ENCODE results near the gene TRPM4. TPM values are rescaled to one million over a fixed set of nuclear protein-coding genes. Genes with fewer than 3 reads are reported as not detected.
"Not testable (repeated sequence)": the region's sequence is repeated elsewhere in the genome, so short reads cannot be mapped to it uniquely, and the experiment has no call there.

TRPM4 gene
- total RNA-seq, 1 donor from 2014 or later = 3.1 TPM

DNA sequence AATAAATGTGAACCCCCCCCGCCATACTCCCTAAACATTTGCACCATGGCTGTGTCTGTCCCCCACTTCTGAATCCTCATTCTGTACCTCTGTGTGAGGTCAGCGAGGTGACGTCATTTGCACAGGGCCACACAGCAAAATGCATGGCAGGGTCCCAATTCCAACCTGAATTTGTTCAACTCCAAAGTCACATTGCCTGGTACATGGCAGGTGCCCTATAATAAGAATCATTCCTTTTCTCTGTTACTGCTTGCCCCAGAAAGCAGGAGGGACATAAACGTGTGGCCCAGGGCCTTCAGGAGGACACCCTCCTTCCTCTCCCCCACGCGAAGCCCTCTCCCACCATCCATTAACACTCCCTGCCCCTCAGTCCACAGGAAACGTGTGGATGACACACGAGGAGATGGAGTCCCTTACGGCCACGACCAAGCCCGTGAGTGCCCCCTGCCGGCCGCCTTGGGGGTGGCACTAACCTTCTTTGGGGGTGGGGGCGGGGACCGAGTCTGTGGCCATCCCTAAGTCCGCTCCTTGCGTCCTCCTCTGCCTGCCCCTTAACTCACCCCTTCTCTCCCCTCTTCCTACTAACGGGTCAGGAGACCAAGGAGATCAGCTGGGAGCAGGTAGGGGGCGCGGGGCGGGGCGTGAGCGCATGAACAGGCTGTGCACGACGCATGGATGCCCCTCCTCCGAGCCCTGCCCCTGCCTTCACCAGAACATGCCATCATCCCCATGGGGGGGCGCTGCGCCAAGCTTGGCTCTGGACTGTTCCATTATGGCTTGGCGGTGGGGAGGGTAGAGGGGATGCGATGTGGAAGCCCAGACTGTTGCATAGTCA, 11.8 kb upstream of the TRPM4 start:
- Mint-ChIP-seq H3K27ac (peak overlapping the region; percentile 95), H3K36me3 (no peaks in the 10 kb centered on the region), H3K4me3 (peak overlapping the region; percentile 82), H3K9me3 (no peaks in the 10 kb centered on the region), H3K4me1 (peaks cover 38% of the 10 kb centered on the region), H3K27me3 (ENCODE audit: insufficient read depth, low read depth) (peaks cover 3% of the 10 kb centered on the region)
- Histone ChIP-seq H3K9ac (no peak overlapping the region), H3K4me2 (peak overlapping the region; percentile 59), H2AFZ (replicated peaks) (peak overlapping the region; percentile 81), H3K27ac (no peak overlapping the region), H4K20me1 (ENCODE audit: low read depth) (peaks cover 6% of the 10 kb centered on the region), H3K79me2 (ENCODE audit: low read depth) (no peaks in the 10 kb centered on the region), H3K27me3 (peaks cover 2% of the 10 kb centered on the region), H3K4me3 (peak overlapping the region; percentile 38), H3K36me3 (no peaks in the 10 kb centered on the region), H3K4me1 (peaks cover 16% of the 10 kb centered on the region), H3F3A (ENCODE audit: low read depth) (peaks cover 47% of the 10 kb centered on the region), H3K9me3 (ENCODE audit: low read depth) (no peaks in the 10 kb centered on the region)
- peak; percentile 98 for DNase-seq (ENCODE audit: low spot score)
- TF ChIP-seq EZH2phosphoT487 (IDR thresholded peaks at IDR 0.05) = peak; percentile 28
- no peak for TF ChIP-seq EZH2 (IDR thresholded peaks at IDR 0.05)
- TF ChIP-seq, protein P1, sequence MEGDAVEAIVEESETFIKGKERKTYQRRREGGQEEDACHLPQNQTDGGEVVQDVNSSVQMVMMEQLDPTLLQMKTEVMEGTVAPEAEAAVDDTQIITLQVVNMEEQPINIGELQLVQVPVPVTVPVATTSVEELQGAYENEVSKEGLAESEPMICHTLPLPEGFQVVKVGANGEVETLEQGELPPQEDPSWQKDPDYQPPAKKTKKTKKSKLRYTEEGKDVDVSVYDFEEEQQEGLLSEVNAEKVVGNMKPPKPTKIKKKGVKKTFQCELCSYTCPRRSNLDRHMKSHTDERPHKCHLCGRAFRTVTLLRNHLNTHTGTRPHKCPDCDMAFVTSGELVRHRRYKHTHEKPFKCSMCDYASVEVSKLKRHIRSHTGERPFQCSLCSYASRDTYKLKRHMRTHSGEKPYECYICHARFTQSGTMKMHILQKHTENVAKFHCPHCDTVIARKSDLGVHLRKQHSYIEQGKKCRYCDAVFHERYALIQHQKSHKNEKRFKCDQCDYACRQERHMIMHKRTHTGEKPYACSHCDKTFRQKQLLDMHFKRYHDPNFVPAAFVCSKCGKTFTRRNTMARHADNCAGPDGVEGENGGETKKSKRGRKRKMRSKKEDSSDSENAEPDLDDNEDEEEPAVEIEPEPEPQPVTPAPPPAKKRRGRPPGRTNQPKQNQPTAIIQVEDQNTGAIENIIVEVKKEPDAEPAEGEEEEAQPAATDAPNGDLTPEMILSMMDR (IDR thresholded peaks at IDR 0.05) = peak; percentile 94

DNA sequence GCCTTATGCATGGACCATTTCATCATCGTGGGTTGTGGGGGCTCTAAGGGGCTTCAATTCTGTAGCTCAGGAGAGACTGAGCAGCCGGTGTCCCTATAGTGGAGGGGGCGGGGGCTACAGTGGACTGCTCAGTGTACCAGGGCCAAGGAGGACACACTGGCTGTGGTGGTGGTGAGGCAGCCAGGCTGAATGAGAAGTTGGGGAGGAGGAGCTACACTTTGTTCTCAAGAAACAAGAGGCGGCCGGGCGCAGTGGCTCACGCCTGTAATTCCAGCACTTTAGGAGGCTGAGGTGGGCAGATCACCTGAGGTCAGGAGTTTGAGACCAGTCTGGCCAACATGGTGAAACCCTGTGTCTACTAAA, 11.2 kb upstream of the TRPM4 start:
- H3K4me1 ChIP-seq = peaks cover 16% of the 10 kb centered on the region
- not testable (repeated sequence) for H3K9me3 ChIP-seq (ENCODE audit: low read depth); H4K20me1 ChIP-seq (ENCODE audit: low read depth); H3K36me3 ChIP-seq; H3K36me3 Mint-ChIP-seq; H3K27ac ChIP-seq; H3K27me3 ChIP-seq; H3K79me2 ChIP-seq (ENCODE audit: low read depth); H3K9me3 Mint-ChIP-seq; H3K27me3 Mint-ChIP-seq (ENCODE audit: insufficient read depth, low read depth); H3K9ac ChIP-seq
- H3K4me2 ChIP-seq = peak overlapping the region; percentile 59
- H3K4me3 ChIP-seq = peak overlapping the region; percentile 38
- H2AFZ ChIP-seq (replicated peaks) = peak overlapping the region; percentile 28
- H3K4me1 Mint-ChIP-seq = peaks cover 41% of the 10 kb centered on the region
- peaks cover 53% of the 10 kb centered on the region for H3F3A ChIP-seq (ENCODE audit: low read depth)
- DNase-seq (ENCODE audit: low spot score) = peak; percentile 86
- peak overlapping the region; percentile 82 for H3K4me3 Mint-ChIP-seq
- peak overlapping the region; percentile 46 for H3K27ac Mint-ChIP-seq

DNA sequence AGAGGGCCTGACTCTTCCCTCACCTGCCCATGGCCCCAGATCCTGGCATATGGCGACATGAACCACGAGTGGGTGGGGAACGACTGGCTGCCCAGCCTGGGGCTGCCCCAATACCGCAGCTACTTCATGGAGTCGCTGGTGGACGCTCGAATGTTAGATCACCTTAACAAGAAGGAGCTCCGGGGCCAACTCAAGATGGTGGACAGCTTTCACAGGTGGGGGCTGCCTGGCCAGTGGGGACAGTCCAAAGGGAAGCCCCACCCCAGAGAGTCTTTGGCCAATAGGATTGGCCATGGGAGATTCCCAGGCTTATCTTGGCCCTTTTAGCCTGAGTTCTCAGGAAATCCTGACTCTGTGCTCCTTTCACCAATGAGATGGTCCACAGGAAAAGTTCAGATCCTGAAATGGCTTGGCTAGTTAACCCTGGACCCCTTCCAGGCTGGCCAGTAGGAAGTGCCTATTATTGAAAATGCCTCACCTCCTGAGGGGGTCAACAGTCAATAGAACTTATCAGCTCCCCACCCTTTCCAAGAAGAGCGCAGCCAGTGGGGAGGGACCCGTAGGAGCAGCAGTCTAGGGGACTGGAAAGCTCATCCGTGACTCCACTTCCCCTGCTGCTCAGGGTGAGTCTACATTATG, 9.4 kb upstream of the TRPM4 start:
- peak overlapping the region; percentile 89 for H3K4me2 ChIP-seq
- no peak overlapping the region for H3K27ac Mint-ChIP-seq

More for the DNA sequence above, 9.4 kb upstream of the TRPM4 start:
- Mint-ChIP-seq H3K27me3 (ENCODE audit: insufficient read depth, low read depth) (no peaks in the 10 kb centered on the region), H3K9me3 (no peaks in the 10 kb centered on the region), H3K4me1 (peaks cover 37% of the 10 kb centered on the region), H3K4me3 (peak overlapping the region; percentile 96), H3K36me3 (no peaks in the 10 kb centered on the region)
- no peaks in the 10 kb centered on the region for H3K79me2 ChIP-seq (ENCODE audit: low read depth)
- TF ChIP-seq EZH2 (IDR thresholded peaks at IDR 0.05) (no peak), EZH2phosphoT487 (IDR thresholded peaks at IDR 0.05) (no peak)
- TF ChIP-seq, protein P1 (IDR thresholded peaks at IDR 0.05) = no peak
- peaks cover 6% of the 10 kb centered on the region for H4K20me1 ChIP-seq (ENCODE audit: low read depth)
- DNase-seq (ENCODE audit: low spot score) = no peak
- no peak overlapping the region for H3K27ac ChIP-seq
- H3K9me3 ChIP-seq (ENCODE audit: low read depth) = no peaks in the 10 kb centered on the region
- H3F3A ChIP-seq (ENCODE audit: low read depth) = peaks cover 62% of the 10 kb centered on the region
- peaks cover 16% of the 10 kb centered on the region for H3K4me1 ChIP-seq
- peaks cover 26% of the 10 kb centered on the region for H3K27me3 ChIP-seq
- H3K36me3 ChIP-seq = no peaks in the 10 kb centered on the region
- H3K4me3 ChIP-seq = peak overlapping the region; percentile 67
- no peak overlapping the region for H3K9ac ChIP-seq
- peak overlapping the region; percentile 68 for H2AFZ ChIP-seq (replicated peaks)
